Heart left ventricle (tissue), 13 donors: Measurements from ENCODE around the gene UNC13B.

Source experiments
- POLR2A ChIP-seq, 2 donors: fragments of 450-650 bp; IDR thresholded peaks; one replicate each; pipeline ENCODE4 v1.6.1; 2017; ENCODE audit warnings: antibody characterized with exemption in 2 of 2, mild to moderate bottlenecking in 2 of 2, moderate library complexity in 2 of 2
- TF ChIP-seq, protein P1 (sequence below), 12 donors: fragments of 200-600 bp; sonication (generic) in 4 of 12; IDR thresholded peaks; one replicate each; pipeline versions ENCODE4 v1.5.0 to v1.8.0; 2018 to 2022; ENCODE audit warnings: antibody characterized with exemption in 12 of 12, mild to moderate bottlenecking in 5 of 12
- donor health status: ischemic (EF 13 %, LVEDD 7.1; RV severe dilation, severe dysfunction).
- donor health status: DM: no; HTN: yes; CAD: no.
- donor health status: DM: no; HTN: no; CAD: no.
- donor health status: ischemic (EF 25% LVEDD 6.9; RV normal size, moderate dysfunction).
- donor health status: ischemic (EF 25% LVEDD 5.7; RV mildly dilated, moderate dysfunction).
- donor health status: ischemic (EF 35%, LVEDD 5.7; RV mildly dilated, moderate dysfunction).
- donor health status: nonischemic (EF 11% LVEDD 7.7; RV severe dilation, severe dysfunction).
- donor health status: DM: yes; HTN: yes; CAD: no.
- donor health status: PGD.
- donor health status: ischemic (EF 29% LVEDD 5.4; RV normal size, mild dysfunction).
- donor health status: nonischemic (EF 23%, LVEDD 6.1; RV moderate dilation, normal function).

GRCh38 chr9:35404865-35405264 lies 243.1 kb downstream of the UNC13B start:
- TF ChIP-seq POLR2A (IDR thresholded peaks at IDR 0.05): no peak
- TF ChIP-seq, protein P1, sequence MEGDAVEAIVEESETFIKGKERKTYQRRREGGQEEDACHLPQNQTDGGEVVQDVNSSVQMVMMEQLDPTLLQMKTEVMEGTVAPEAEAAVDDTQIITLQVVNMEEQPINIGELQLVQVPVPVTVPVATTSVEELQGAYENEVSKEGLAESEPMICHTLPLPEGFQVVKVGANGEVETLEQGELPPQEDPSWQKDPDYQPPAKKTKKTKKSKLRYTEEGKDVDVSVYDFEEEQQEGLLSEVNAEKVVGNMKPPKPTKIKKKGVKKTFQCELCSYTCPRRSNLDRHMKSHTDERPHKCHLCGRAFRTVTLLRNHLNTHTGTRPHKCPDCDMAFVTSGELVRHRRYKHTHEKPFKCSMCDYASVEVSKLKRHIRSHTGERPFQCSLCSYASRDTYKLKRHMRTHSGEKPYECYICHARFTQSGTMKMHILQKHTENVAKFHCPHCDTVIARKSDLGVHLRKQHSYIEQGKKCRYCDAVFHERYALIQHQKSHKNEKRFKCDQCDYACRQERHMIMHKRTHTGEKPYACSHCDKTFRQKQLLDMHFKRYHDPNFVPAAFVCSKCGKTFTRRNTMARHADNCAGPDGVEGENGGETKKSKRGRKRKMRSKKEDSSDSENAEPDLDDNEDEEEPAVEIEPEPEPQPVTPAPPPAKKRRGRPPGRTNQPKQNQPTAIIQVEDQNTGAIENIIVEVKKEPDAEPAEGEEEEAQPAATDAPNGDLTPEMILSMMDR (IDR thresholded peaks at IDR 0.05): no peak
